Testis (tissue), 3 donors: Measurements from ENCODE around the gene EML2. TPM values are rescaled to one million over a fixed set of nuclear protein-coding genes. Genes with fewer than 3 reads are reported as not detected.
"Not testable (repeated sequence)": the region's sequence is repeated elsewhere in the genome, so short reads cannot be mapped to it uniquely, and the experiment has no call there.

ENCODE experiments used
- DNase-seq: peaks from one replicate; pipeline ENCODE4 v3.0.0-alpha.2; 2019
- H3K27ac ChIP-seq, 2 donors: fragments of 200-600 bp; sonication (generic); one replicate each; pipeline ENCODE4 v1.5.1; 2019
- H3K27me3 ChIP-seq: fragments of 200-600 bp; sonication (generic); one replicate; pipeline ENCODE4 v1.5.1; 2019
- H3K36me3 ChIP-seq: fragments of 200-600 bp; sonication (generic); one replicate; pipeline ENCODE4 v1.5.1; 2017; ENCODE audit warnings: low read depth; ENCODE audit errors: missing control alignments
- H3K4me1 ChIP-seq: fragments of 200-600 bp; sonication (generic); one replicate; pipeline ENCODE4 v1.5.1; 2019
- H3K4me3 ChIP-seq, 2 donors: fragments of 200-600 bp; sonication (generic); one replicate each; pipeline ENCODE4 v1.5.1; 2017 to 2019
- H3K9me3 ChIP-seq: fragments of 200-600 bp; sonication (generic); one replicate; pipeline ENCODE4 v1.5.1; 2017
- POLR2A ChIP-seq: fragments of 450-650 bp; IDR thresholded peaks from one replicate; pipeline ENCODE4 v1.6.1; 2017; ENCODE audit warnings: antibody characterized with exemption, mild to moderate bottlenecking, moderate library complexity
- WGBS, 2 donors: methylation state at CpG; one replicate each; pipeline ENCODE4 v1.1.5; 2018; 5-methylcytosine and 5-hydroxymethylcytosine counted together
- intact Hi-C: fragments of 100-400 bp; cut with DNase I; formaldehyde crosslinking; loops from one replicate; pipeline ENCODE4 v1.15.1; 2023; ENCODE audit warnings: low total_unique reads
- polyA plus RNA-seq: library from polyadenylated mRNA; stranded (reverse); fragments of 350-450 nt; fragmentation: Illumina TruSeq; extraction: RNeasy Lipid Tissue Mini Kit (QIAGEN cat#74804); gene quantifications from one replicate; pipeline ENCODE4 v1.2.3, GENCODE V29; 2014; ENCODE audit warnings: low read depth, low replicate concordance; ENCODE audit not compliant: insufficient read depth
- total RNA-seq, 2 donors: library from RNA; depleted of rRNA; stranded (reverse); fragments of >200 nt; gene quantifications; one replicate each; pipeline ENCODE4 v1.2.3, GENCODE V29; 2016
- TF ChIP-seq, protein P1 (sequence below), 3 experiments: fragments of 450-650 bp in 2 of 3; fragments of 200-600 bp in 1 of 3; sonication (generic) in 1 of 3; IDR thresholded peaks; one replicate each; pipeline ENCODE4 v1.5.1; 2016 to 2019; ENCODE audit warnings: antibody characterized with exemption in 3 of 3, mild to moderate bottlenecking in 2 of 3, moderate library complexity in 1 of 3

The EML2 gene
- total and polyA plus RNA-seq, 3 donors from 2014 or later = 28.5 to 48.4 (median 36.3) TPM

DNA sequence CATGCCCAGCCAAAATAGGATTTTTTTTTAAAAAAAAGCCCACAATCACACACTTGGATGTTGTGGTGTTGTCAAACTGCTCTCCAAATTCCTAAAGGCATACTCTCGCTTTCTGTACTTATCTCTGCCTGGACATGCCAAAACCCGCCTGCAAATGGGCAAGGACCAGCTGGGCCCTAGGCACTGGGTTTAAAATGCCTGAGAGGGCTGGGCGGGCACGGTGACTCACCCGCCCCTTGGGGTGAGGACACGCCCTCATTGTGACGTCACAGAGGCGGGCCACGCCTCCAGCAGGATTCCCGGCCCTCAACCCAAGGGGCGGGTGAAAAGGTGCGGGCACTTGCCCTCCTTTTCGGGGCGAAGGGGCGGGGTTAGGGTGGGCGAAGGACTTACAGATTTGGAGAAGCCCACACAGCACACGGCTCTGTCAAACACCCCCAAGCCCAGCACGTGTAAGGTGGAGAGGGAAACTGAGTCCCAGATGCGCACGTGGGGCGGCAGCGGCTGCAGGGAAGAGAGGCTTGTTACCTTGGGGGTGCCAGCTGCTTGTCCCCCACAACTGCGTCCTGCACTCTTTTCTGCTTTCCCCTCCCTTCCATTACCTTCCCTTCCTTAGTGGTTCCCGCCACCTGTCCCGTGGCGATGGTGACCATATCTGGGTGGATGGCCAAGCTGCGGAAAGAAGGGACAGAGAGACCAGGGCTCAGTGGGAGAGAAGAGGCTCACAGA, 6.6 kb downstream of the EML2 start:
- Histone ChIP-seq H3K4me3 (peak overlapping the region in 1 of 2 donors; percentile 23), H3K27me3 (no peaks in the 10 kb centered on the region), H3K27ac (no peak overlapping the region), H3K9me3 (no peaks in the 10 kb centered on the region), H3K4me1 (no peaks in the 10 kb centered on the region), H3K36me3 (no peaks in the 10 kb centered on the region)
- TF ChIP-seq POLR2A = no peak
- TF ChIP-seq, protein P1, sequence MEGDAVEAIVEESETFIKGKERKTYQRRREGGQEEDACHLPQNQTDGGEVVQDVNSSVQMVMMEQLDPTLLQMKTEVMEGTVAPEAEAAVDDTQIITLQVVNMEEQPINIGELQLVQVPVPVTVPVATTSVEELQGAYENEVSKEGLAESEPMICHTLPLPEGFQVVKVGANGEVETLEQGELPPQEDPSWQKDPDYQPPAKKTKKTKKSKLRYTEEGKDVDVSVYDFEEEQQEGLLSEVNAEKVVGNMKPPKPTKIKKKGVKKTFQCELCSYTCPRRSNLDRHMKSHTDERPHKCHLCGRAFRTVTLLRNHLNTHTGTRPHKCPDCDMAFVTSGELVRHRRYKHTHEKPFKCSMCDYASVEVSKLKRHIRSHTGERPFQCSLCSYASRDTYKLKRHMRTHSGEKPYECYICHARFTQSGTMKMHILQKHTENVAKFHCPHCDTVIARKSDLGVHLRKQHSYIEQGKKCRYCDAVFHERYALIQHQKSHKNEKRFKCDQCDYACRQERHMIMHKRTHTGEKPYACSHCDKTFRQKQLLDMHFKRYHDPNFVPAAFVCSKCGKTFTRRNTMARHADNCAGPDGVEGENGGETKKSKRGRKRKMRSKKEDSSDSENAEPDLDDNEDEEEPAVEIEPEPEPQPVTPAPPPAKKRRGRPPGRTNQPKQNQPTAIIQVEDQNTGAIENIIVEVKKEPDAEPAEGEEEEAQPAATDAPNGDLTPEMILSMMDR (IDR thresholded peaks at IDR 0.05) = no peak
- intact Hi-C loops = no loop called here
- 42 to 55% methylated on average over 25 to 27 of the region's 27 CpGs for WGBS, 2 donors
- DNase-seq = peak; percentile 70

DNA sequence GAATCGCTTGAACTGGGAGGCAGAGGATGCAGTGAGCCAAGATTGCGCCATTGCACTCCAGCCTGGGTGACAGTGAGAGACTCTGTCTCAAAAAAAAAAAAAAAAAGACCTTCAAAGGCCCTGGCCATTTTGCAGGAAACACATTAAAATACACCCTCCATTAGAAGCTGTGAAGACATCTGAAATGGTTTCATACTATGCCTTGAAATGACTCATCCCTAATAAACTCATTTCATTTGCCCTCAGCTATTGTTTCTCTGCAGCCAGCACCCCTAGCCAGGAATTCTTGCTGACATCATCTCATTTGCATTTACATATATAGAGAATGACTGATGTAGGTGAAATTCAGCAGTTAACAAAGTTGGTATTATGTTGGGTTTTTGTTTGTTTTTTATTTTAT, 8.7 kb downstream of the EML2 start:
- Histone ChIP-seq H3K4me1 (no peaks in the 10 kb centered on the region), H3K27me3 (no peaks in the 10 kb centered on the region), H3K4me3 (no peak overlapping the region), H3K36me3 (no peaks in the 10 kb centered on the region), H3K27ac (no peak overlapping the region), H3K9me3 (no peaks in the 10 kb centered on the region)
- intact Hi-C loops = no loop called here
- DNase-seq = no peak
- 97% methylated on average over 2 of the region's 2 CpGs for WGBS, 2 donors
- TF ChIP-seq, protein P1 (IDR thresholded peaks at IDR 0.05) = no peak
- no peak for TF ChIP-seq POLR2A

DNA sequence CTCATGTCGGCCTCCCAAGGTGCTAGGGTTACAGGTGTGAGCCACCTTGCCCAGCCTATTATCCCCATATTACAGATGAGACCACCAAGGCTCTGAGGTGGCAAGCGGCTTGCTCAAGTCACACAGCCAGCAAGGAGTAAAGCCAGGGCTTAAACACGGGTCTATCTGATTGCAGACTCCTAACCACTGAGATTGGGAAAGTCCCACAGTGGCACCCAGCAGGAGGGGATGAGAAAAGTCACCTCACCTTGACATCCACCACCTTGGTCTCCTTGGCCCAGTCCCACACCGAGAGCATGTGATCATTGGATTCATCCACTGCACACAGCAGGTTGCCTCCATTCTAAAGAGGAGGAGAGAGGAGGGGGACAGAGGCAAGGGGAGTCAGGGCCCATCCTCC, 9.5 kb downstream of the EML2 start:
- no peak for DNase-seq
- Histone ChIP-seq H3K36me3 (no peaks in the 10 kb centered on the region), H3K9me3 (no peaks in the 10 kb centered on the region), H3K4me1 (no peaks in the 10 kb centered on the region), H3K4me3 (no peak overlapping the region), H3K27ac (no peak overlapping the region), H3K27me3 (no peaks in the 10 kb centered on the region)
- WGBS, 2 donors = 77 to 83% methylated on average over 3 to 4 of the region's 4 CpGs
- intact Hi-C loops = no loop called here
- TF ChIP-seq, protein P1 (IDR thresholded peaks at IDR 0.05) = no peak

DNA sequence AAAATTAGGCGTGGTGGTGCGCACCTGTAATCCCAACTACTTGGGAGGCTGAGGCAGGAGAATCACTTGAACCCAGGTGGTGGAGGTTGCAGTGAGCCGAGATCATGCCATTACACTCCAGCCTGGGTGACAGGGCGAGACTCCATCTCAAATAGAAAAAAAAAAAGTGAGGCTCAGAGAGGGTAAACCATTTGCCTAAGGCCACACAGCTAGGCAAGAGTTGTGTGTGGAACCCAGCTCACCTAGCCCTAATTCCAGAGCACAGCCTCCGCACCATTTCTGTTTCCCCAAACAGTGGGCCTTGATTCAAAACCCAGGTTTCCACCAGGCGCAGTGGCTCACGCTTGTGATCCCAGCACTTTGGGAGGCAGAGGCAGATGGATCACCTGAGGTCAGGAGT, 11.0 kb downstream of the EML2 start:
- DNase-seq, H3K4me1 ChIP-seq, intact Hi-C loops: not testable (repeated sequence)

DNA sequence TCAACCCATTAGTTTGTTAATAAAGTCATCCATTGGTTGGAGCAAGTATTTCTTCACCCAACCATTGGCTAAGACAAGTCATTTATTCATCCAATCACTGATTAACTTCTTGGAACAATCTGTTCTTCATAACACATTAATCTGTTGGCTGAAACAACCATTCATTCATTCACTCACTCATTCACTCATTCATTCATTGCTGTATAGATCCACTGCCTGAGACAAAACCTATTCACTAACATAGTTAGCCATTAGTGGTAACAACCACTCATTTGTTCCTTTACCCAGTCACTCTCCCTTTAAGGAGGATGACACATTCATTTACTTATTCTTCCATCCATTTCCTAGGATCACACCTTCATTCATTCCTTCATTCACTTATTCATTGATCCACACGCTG, 15.2 kb downstream of the EML2 start:
- intact Hi-C loops = no loop called here
- TF ChIP-seq, protein P1 (IDR thresholded peaks at IDR 0.05) = no peak
- TF ChIP-seq POLR2A = no peak
- H3K27ac ChIP-seq = no peak overlapping the region
- H3K36me3 ChIP-seq = no peaks in the 10 kb centered on the region
- H3K9me3 ChIP-seq = no peaks in the 10 kb centered on the region
- no peak for DNase-seq
- no peaks in the 10 kb centered on the region for H3K4me1 ChIP-seq
- 89 to 95% methylated on average over 1 of the region's 1 CpG for WGBS, 2 donors
- no peaks in the 10 kb centered on the region for H3K27me3 ChIP-seq
- H3K4me3 ChIP-seq = no peak overlapping the region

More for the DNA sequence above, 11.0 kb downstream of the EML2 start:
- not testable (repeated sequence) for H3K27ac ChIP-seq, H3K27me3 ChIP-seq, H3K4me3 ChIP-seq, H3K9me3 ChIP-seq, H3K36me3 ChIP-seq
- WGBS, 2 donors = 88 to 98% methylated on average over 7 of the region's 7 CpGs
